B cell (primary cell): Measurements from ENCODE around the gene TFEC. TPM values are rescaled to one million over a fixed set of nuclear protein-coding genes. Genes with fewer than 3 reads are reported as not detected.

Source experiments
- ATAC-seq: fragments of 200-7000 bp; cut with Tn5 transposase; one replicate; pipeline ENCODE4 v1.10.0; 2021; ENCODE audit warnings: low read depth, mild to moderate bottlenecking, moderate number of reproducible peaks, moderate library complexity
- CTCF ChIA-PET: fragments of 350-600 bp; sonication (Branson Sonifier 250); formaldehyde crosslinking; loops from one replicate; lab custom pipeline; 2021; ENCODE audit warnings: antibody characterized with exemption, inconsistent platforms; lab: Charles Lee
- POLR2A ChIA-PET: fragments of 350-600 bp; sonication (Branson Sonifier 250); formaldehyde crosslinking; loops from one replicate; lab custom pipeline; 2021; ENCODE audit warnings: antibody characterized with exemption; lab: Charles Lee
- DNase-seq: peaks from one replicate; pipeline ENCODE4 v3.0.0; 2013
- H2AFZ ChIP-seq: 2 replicates; pipeline ENCODE4 v1.6.1; 2012; ENCODE audit warnings: mild to moderate bottlenecking, low read depth, low read length; ENCODE audit not compliant: insufficient read depth, poor library complexity, severe bottlenecking
- H3K27ac ChIP-seq, 2 donors: 1 replicate in 1 of 2; 2 replicates in 1 of 2; pipeline ENCODE4 v1.5.1; 2012 to 2013; ENCODE audit warnings: low read length in 2 of 2, mild to moderate bottlenecking in 2 of 2, moderate library complexity in 1 of 2
- H3K27me3 ChIP-seq, 4 experiments: fragments of 200-600 bp in 1 of 4; sonication (generic) in 1 of 4; replicated peaks in 1 of 4; 1 replicate in 2 of 4; 2 replicates in 2 of 4; pipeline versions ENCODE4 v1.6.1 to v1.7.0; 2013 to 2016; ENCODE audit warnings: low read length in 3 of 4, mild to moderate bottlenecking in 2 of 4, mixed read lengths in 1 of 4, moderate library complexity in 1 of 4; ENCODE audit not compliant: insufficient read depth in 4 of 4, control insufficient read depth in 3 of 4; ENCODE audit errors: control extremely low read depth in 1 of 4
- H3K36me3 ChIP-seq, 2 experiments: replicated peaks in 1 of 2; 1 replicate in 1 of 2; 2 replicates in 1 of 2; pipeline versions ENCODE4 v1.6.1 to v1.7.1; 2013; ENCODE audit warnings: low read length in 1 of 2; ENCODE audit not compliant: insufficient read depth in 2 of 2, control insufficient read depth in 1 of 2; ENCODE audit errors: control extremely low read depth in 1 of 2, extremely low read depth in 1 of 2
- H3K4me1 ChIP-seq, 2 donors: fragments of 200-600 bp in 1 of 2; sonication (generic) in 1 of 2; 1 replicate in 1 of 2; 2 replicates in 1 of 2; pipeline versions ENCODE4 v1.5.1 to v1.6.1; 2013 to 2017; ENCODE audit warnings: low read length in 2 of 2; ENCODE audit not compliant: control insufficient read depth in 2 of 2, insufficient read depth in 2 of 2
- H3K4me2 ChIP-seq: replicated peaks from 2 replicates; pipeline ENCODE3; 2012; ENCODE audit warnings: mild to moderate bottlenecking, low read depth, low read length; ENCODE audit not compliant: poor library complexity, severe bottlenecking
- H3K4me3 ChIP-seq, 5 experiments: fragments of 200-600 bp in 1 of 5; sonication (generic) in 1 of 5; 1 replicate in 3 of 5; 2 replicates in 2 of 5; pipeline versions ENCODE4 v1.5.1 to v1.7.0; 2011 to 2016; ENCODE audit warnings: low read length in 4 of 5, mild to moderate bottlenecking in 4 of 5, low read depth in 2 of 5, control low read depth in 1 of 5, moderate library complexity in 1 of 5; ENCODE audit not compliant: insufficient read depth in 1 of 5; ENCODE audit errors: control extremely low read depth in 1 of 5, extremely low read depth in 1 of 5
- H3K79me2 ChIP-seq: fragments of 200-600 bp; sonication (generic); one replicate; pipeline ENCODE4 v1.6.0; 2016; ENCODE audit warnings: low read length; ENCODE audit not compliant: control insufficient read depth, insufficient read depth
- H3K9ac ChIP-seq: fragments of 200-600 bp; sonication (generic); 2 replicates; pipeline ENCODE4 v1.6.1; 2017; ENCODE audit warnings: mild to moderate bottlenecking, low read length, moderate library complexity
- H3K9me3 ChIP-seq, 3 donors: one replicate each; pipeline versions ENCODE4 v1.6.1 to v1.7.1; 2013; ENCODE audit warnings: low read length in 2 of 3; ENCODE audit not compliant: control insufficient read depth in 2 of 3, insufficient read depth in 1 of 3; ENCODE audit errors: control extremely low read depth in 1 of 3
- H4K20me1 ChIP-seq: 2 replicates; pipeline ENCODE4 v1.6.0; 2012; ENCODE audit warnings: mild to moderate bottlenecking, low read length; ENCODE audit not compliant: insufficient read depth, control insufficient read depth, poor library complexity, severe bottlenecking
- H3K27ac Mint-ChIP-seq: one replicate; pipeline ENCODE4 v1.8.0; 2021; ENCODE audit warnings: mixed read lengths
- H3K27me3 Mint-ChIP-seq: one replicate; pipeline ENCODE4 v1.8.0; 2021; ENCODE audit warnings: mixed read lengths
- H3K4me1 Mint-ChIP-seq: one replicate; pipeline ENCODE4 v1.8.0; 2021; ENCODE audit warnings: mixed read lengths
- H3K4me3 Mint-ChIP-seq: one replicate; pipeline ENCODE4 v1.8.0; 2021; ENCODE audit warnings: mixed read lengths
- H3K9me3 Mint-ChIP-seq: one replicate; pipeline ENCODE4 v1.8.0; 2022; ENCODE audit warnings: mixed read lengths; ENCODE audit not compliant: insufficient read depth
- EZH2 ChIP-seq: IDR thresholded peaks from 2 replicates; pipeline ENCODE4 v1.6.1; 2012; ENCODE audit warnings: borderline replicate concordance, low read depth, mild to moderate bottlenecking, moderate library complexity, low read length; ENCODE audit not compliant: insufficient read depth, poor library complexity, severe bottlenecking
- WGBS: methylation state at CpG from one replicate; pipeline ENCODE4 v1.1.5; 2013; ENCODE audit warnings: missing lambda C conversion rate; ENCODE audit not compliant: insufficient coverage; 5-methylcytosine and 5-hydroxymethylcytosine counted together
- intact Hi-C: fragments of 100-400 bp; cut with micrococcal nuclease; formaldehyde crosslinking; loops from one replicate; pipeline ENCODE4 v1.10.0; 2022
- polyA plus RNA-seq: library from polyadenylated mRNA; depleted of rRNA; stranded (reverse); fragments of >200 nt; gene quantifications from 2 replicates; pipeline ENCODE4 v1.2.3, GENCODE V29; 2012
- total RNA-seq, 2 donors: library from RNA; stranded (reverse); fragments of 120-200 nt in 1 of 2; gene quantifications; 1 replicate in 1 of 2; 2 replicates in 1 of 2; pipeline versions ENCODE4 v1.2.3 to v1.2.4, GENCODE V29; 2013 to 2022
- TF ChIP-seq, protein P1 (sequence below): fragments of 200-600 bp; IDR thresholded peaks from one replicate; pipeline ENCODE4 v1.8.0; 2022; ENCODE audit warnings: antibody characterized with exemption, mild to moderate bottlenecking

Gene TFEC
- total and polyA plus RNA-seq, 2 donors (not counting 1 experiment from before 2014, with no cell fraction given) = 17.3 to 36.3 TPM

DNA sequence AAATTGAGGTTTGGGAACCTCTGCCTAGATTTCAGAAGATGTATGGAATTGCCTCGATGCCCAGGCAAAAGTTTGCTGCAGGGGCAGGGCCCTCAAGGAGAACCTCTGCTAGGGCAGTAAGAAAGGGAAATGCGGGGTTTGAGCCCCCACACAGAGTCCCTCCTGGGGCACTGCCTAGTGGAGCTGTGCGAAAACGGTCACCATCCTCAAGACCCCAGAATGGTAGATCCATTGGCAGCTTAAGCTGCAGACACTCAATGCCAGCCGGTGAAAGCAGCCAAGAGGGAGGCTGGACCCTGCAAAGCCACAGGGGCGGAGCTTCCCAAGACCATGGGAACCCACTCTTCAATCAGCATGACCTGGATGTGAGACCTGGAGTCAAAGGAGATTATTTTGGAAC, 15.0 kb upstream of the TFEC start:
- no peak overlapping the region for H3K9ac ChIP-seq
- WGBS = 84% methylated on average over 4 of the region's 6 CpGs

DNA sequence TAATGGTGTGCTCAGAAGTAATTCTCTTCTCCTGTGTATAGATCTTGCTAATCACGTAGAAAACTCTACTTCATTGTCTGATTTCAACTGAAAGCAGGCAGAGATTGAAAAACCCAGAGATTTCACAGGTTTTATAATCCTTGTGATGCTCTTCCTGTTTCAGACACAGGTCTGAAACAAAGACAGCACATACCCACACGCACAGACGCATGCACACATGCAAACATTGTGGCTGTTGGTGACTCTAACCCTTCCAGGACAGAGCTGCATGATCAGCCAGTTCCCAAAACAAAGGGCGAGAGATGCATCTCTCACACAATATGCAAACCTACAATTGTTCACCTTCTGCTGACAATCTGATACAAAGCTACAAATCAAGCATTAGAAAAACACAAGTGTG, 11.1 kb upstream of the TFEC start:
- no peak overlapping the region for H3K27ac Mint-ChIP-seq

More for the DNA sequence above, 15.0 kb upstream of the TFEC start:
- Histone ChIP-seq H3K27me3 (no peaks in the 10 kb centered on the region), H2AFZ (no peak overlapping the region), H3K36me3 (no peaks in the 10 kb centered on the region), H3K27ac (no peak overlapping the region), H4K20me1 (no peaks in the 10 kb centered on the region), H3K4me1 (no peaks in the 10 kb centered on the region), H3K9me3 (peaks cover 0 to 8% (median 1%) of the 10 kb centered on the region in 3 donors), H3K4me2 (no peak overlapping the region), H3K79me2 (no peaks in the 10 kb centered on the region), H3K4me3 (no peak overlapping the region)
- ChIA-PET CTCF (no interaction called here), POLR2A (no interaction called here)
- peaks cover 6% of the 10 kb centered on the region for H3K4me1 Mint-ChIP-seq
- no peaks in the 10 kb centered on the region for H3K27me3 Mint-ChIP-seq
- intact Hi-C loops = no loop called here
- DNase-seq = no peak
- no peak overlapping the region for H3K4me3 Mint-ChIP-seq
- no peak overlapping the region for H3K27ac Mint-ChIP-seq
- TF ChIP-seq, protein P1, sequence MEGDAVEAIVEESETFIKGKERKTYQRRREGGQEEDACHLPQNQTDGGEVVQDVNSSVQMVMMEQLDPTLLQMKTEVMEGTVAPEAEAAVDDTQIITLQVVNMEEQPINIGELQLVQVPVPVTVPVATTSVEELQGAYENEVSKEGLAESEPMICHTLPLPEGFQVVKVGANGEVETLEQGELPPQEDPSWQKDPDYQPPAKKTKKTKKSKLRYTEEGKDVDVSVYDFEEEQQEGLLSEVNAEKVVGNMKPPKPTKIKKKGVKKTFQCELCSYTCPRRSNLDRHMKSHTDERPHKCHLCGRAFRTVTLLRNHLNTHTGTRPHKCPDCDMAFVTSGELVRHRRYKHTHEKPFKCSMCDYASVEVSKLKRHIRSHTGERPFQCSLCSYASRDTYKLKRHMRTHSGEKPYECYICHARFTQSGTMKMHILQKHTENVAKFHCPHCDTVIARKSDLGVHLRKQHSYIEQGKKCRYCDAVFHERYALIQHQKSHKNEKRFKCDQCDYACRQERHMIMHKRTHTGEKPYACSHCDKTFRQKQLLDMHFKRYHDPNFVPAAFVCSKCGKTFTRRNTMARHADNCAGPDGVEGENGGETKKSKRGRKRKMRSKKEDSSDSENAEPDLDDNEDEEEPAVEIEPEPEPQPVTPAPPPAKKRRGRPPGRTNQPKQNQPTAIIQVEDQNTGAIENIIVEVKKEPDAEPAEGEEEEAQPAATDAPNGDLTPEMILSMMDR = no peak
- TF ChIP-seq EZH2 = no peak
- no peak for ATAC-seq
- no peaks in the 10 kb centered on the region for H3K9me3 Mint-ChIP-seq

More for the DNA sequence above, 11.1 kb upstream of the TFEC start:
- Histone ChIP-seq H3K27me3 (no peaks in the 10 kb centered on the region), H3K79me2 (no peaks in the 10 kb centered on the region), H3K9me3 (peaks cover 0 to 1% (median 0%) of the 10 kb centered on the region in 3 donors), H3K36me3 (no peaks in the 10 kb centered on the region), H3K4me3 (no peak overlapping the region), H3K4me2 (no peak overlapping the region), H3K9ac (no peak overlapping the region), H4K20me1 (no peaks in the 10 kb centered on the region), H3K4me1 (no peaks in the 10 kb centered on the region), H2AFZ (no peak overlapping the region), H3K27ac (no peak overlapping the region)
- Mint-ChIP-seq H3K9me3 (no peaks in the 10 kb centered on the region), H3K4me3 (no peak overlapping the region), H3K4me1 (peaks cover 6% of the 10 kb centered on the region), H3K27me3 (no peaks in the 10 kb centered on the region)
- 80% methylated on average over 2 of the region's 4 CpGs for WGBS
- intact Hi-C loops = no loop called here
- POLR2A ChIA-PET = no interaction called here
- TF ChIP-seq, protein P1 = no peak
- no peak for TF ChIP-seq EZH2
- no peak for ATAC-seq
- no peak for DNase-seq
- CTCF ChIA-PET = interaction anchor here (0.6 kb wide), 1 partner anchor 10 kb away, joined by 3 read pairs; no protein-coding TSS in a partner anchor
